GM12873 (cell line): ENCODE data around the gene ANXA2R.
A peak's percentile ranks its signal among the peaks of the same experiment; 100 is the strongest.

Experiments used
- TF ChIP-seq, protein P1 (sequence below): IDR thresholded peaks from 2 replicates; pipeline ENCODE4 v1.5.1; 2012; ENCODE audit warnings: low read depth, mild to moderate bottlenecking, moderate library complexity, low read length, control low read depth; ENCODE audit not compliant: insufficient read depth; ENCODE audit errors: missing control alignments

Gene ANXA2R

DNA sequence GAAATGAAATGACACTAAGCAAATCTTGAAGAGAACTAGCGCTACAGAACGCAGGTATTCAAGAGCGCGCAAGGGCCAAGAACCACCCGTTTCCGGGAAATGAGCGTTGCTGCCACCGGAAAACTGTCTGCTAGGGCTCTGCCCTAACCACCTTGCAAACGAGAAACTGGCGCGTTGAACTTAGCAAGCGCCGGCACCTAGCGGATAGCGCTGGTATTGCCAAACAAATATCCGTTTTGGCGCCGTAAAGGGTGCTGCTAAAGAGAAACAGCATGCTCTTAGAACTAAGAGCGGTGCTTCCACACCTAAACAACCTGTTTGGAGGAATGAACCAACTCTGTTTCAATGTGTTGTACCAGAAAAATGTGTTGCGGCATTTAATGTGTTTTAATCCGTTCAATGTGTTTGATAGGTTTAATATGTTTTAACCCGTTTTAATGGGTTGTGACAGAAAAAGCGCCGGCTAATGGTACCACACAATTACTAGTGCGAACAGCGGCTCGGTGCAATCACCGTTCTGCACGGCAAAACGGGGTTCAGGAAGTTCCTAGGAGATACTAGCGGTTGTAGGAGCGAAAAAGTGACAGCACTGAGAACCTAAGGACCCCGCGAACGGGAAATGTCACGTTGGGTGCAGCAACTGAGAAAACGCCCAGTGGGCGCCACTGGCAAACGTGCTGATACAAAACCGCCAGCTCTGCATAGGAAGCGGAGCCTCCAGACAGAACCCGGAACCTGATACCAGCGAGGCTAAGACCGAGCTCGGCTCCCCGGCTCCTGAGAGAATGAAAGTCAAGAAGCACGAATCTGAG is at the start of gene ANXA2R:
TSS of gene ANXA2R (minus strand) at position 33 of the 812 bp plus-strand sequence. CDS start 273 bp downstream, outside the sequence.
- TF ChIP-seq, protein P1, sequence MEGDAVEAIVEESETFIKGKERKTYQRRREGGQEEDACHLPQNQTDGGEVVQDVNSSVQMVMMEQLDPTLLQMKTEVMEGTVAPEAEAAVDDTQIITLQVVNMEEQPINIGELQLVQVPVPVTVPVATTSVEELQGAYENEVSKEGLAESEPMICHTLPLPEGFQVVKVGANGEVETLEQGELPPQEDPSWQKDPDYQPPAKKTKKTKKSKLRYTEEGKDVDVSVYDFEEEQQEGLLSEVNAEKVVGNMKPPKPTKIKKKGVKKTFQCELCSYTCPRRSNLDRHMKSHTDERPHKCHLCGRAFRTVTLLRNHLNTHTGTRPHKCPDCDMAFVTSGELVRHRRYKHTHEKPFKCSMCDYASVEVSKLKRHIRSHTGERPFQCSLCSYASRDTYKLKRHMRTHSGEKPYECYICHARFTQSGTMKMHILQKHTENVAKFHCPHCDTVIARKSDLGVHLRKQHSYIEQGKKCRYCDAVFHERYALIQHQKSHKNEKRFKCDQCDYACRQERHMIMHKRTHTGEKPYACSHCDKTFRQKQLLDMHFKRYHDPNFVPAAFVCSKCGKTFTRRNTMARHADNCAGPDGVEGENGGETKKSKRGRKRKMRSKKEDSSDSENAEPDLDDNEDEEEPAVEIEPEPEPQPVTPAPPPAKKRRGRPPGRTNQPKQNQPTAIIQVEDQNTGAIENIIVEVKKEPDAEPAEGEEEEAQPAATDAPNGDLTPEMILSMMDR, result peak; percentile 87

DNA sequence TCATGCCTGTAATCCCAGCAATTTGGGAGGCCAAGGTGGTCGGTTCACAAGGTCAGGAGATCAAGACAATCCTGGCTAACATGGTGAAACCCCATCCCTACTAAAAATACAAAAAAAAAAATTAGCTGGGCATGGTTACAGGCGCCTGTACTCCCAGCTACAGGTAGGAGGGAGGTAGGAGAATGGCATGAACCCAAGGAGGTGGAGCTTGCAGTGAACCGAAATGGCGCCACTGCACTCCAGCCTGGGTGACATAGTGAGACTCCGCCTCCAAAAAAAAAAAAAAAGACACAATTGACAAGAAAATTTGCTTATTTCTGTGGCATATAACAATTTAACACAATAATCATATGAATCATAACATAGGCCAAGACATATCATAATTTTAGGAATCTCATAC is 45.3 kb upstream of the ANXA2R start:
- TF ChIP-seq, protein P1, result no peak

DNA sequence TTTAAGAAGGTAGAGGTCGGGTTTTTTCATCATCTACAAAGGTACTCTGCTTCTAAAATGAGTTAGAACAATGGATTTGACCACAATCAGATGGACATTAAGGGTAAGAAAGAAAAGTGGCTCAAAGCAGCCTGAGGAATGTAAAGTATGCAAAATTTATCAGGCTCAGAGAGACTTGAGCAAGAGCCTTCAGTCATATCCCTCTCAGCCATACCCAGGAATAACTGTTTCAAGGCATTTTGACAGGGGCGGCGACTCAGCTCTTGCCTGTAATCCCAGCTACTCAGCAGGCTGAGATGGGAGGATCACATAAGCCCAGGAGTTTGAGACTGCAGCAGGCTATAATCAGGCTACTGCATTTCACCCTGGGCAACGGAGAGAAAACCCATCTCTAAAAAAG is 38.8 kb upstream of the ANXA2R start:
- TF ChIP-seq, protein P1, result no peak

GRCh38 chr5:43075319-43076293 is 35.5 kb upstream of the ANXA2R start:
- TF ChIP-seq, protein P1, result no peak

DNA sequence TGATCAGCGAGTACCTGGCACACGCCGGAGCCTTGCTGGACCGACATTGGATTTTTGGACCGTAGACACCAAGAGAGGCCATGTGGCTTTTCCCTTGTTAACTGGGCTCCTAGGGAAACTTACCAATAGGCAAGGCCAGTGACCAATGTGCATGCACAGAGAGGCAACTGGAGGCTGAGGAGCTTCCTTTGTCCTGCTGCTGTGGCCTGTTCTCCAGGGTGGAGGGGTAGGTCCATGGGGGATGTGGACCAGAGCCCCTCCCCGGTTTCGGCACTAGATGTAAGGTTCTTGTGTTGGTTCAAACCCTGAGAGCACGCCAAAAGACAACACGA is 34.8 kb upstream of the ANXA2R start:
- TF ChIP-seq, protein P1, result no peak

GRCh38 chr5:43073597-43074546 is 33.8 kb upstream of the ANXA2R start:
- TF ChIP-seq, protein P1, result peak; percentile 79

DNA sequence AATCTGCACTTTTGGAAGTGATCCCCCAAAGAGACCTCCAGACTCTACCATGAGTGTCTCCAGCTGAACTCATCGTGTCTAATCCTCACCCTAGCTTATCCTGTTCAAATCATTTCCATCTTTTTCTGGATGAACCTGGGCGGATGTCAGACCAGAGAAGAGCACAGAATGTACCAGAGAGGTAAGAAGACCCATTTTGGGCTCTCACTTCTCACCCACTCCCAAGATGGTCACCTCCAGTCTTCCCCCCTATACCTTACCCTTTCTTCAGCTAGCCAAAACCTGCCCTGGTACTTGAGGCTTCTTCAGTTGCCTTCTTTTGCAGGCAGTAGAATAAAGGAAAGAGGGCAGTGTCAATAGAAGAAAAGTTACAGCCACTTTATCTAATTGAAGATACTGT is 27.9 kb upstream of the ANXA2R start:
- TF ChIP-seq, protein P1, result no peak
